OCI-LY1 (cell line): ENCODE data around the gene TMEM222.

ENCODE experiments used
- H2AFZ ChIP-seq: fragments of 200-600 bp; sonication (generic), shearing (Covaris generic); 2 replicates; pipeline ENCODE4 v1.6.0; 2014; ENCODE audit warnings: antibody characterized with exemption, mild to moderate bottlenecking, low read length
- H3F3A ChIP-seq: fragments of 200-600 bp; sonication (generic), shearing (Covaris generic); 2 replicates; pipeline ENCODE4 v1.6.0; 2014; ENCODE audit warnings: mild to moderate bottlenecking, antibody characterized with exemption, low read length, moderate library complexity; ENCODE audit not compliant: insufficient read depth
- H3K27ac ChIP-seq: fragments of 200-600 bp; sonication (generic); 2 replicates; pipeline ENCODE4 v1.5.1; 2014; ENCODE audit warnings: low read length, mixed run types, mild to moderate bottlenecking, low read depth; ENCODE audit not compliant: poor library complexity, severe bottlenecking
- H3K27me3 ChIP-seq: fragments of 200-600 bp; sonication (generic); 2 replicates; pipeline ENCODE4 v1.6.0; 2014; ENCODE audit warnings: antibody characterized with exemption, mild to moderate bottlenecking, low read length, moderate library complexity; ENCODE audit not compliant: insufficient read depth
- H3K36me3 ChIP-seq: fragments of 200-600 bp; sonication (generic); 2 replicates; pipeline ENCODE4 v1.6.1; 2014; ENCODE audit warnings: mild to moderate bottlenecking, antibody characterized with exemption, low read length, moderate library complexity, mixed read lengths; ENCODE audit not compliant: insufficient read depth
- H3K4me1 ChIP-seq: fragments of 200-600 bp; sonication (generic); 2 replicates; pipeline ENCODE4 v1.5.1; 2014; ENCODE audit warnings: mild to moderate bottlenecking, low read length, moderate library complexity; ENCODE audit not compliant: insufficient read depth, severe bottlenecking
- H3K4me2 ChIP-seq: fragments of 200-600 bp; sonication (generic), shearing (Covaris generic); 2 replicates; pipeline ENCODE4 v1.6.1; 2014; ENCODE audit warnings: low read length
- H3K4me3 ChIP-seq: fragments of 200-600 bp; sonication (generic); 2 replicates; pipeline ENCODE4 v1.5.1; 2014; ENCODE audit warnings: low read length, low read depth, mild to moderate bottlenecking, mixed read lengths; ENCODE audit not compliant: poor library complexity, severe bottlenecking
- H3K79me2 ChIP-seq: fragments of 200-600 bp; shearing (Covaris generic); 2 replicates; pipeline ENCODE4 v1.6.1; 2016; ENCODE audit warnings: mixed run types, low read length, mixed read lengths; ENCODE audit not compliant: insufficient read depth
- H3K9ac ChIP-seq: fragments of 200-600 bp; sonication (generic), shearing (Covaris generic); 2 replicates; pipeline ENCODE4 v1.6.1; 2014; ENCODE audit warnings: mild to moderate bottlenecking, low read length, mixed read lengths
- H3K9me2 ChIP-seq: fragments of 200-600 bp; sonication (generic), shearing (Covaris generic); 2 replicates; pipeline ENCODE4 v1.6.1; 2014; ENCODE audit warnings: low read depth, mild to moderate bottlenecking, low read length, mixed read lengths
- H3K9me3 ChIP-seq: fragments of 200-600 bp; shearing (Covaris generic); 2 replicates; pipeline ENCODE4 v1.6.1; 2014; ENCODE audit warnings: low read length, mixed read lengths
- H4K20me1 ChIP-seq: fragments of 200-600 bp; sonication (generic), shearing (Covaris generic); 2 replicates; pipeline ENCODE4 v1.6.0; 2016; ENCODE audit warnings: mild to moderate bottlenecking, low read length; ENCODE audit not compliant: insufficient read depth
- EZH2 ChIP-seq: fragments of 200-600 bp; sonication (generic), shearing (Covaris generic); IDR thresholded peaks from 2 replicates; pipeline ENCODE4 v1.8.0; 2017; ENCODE audit warnings: borderline replicate concordance, mixed run types, mild to moderate bottlenecking, antibody characterized with exemption, low read length, moderate library complexity, mixed read lengths
- TF ChIP-seq, protein P1 (sequence below): fragments of 200-600 bp; sonication (generic), shearing (Covaris generic); IDR thresholded peaks from 2 replicates; pipeline ENCODE4 v1.5.1; 2017; ENCODE audit warnings: mild to moderate bottlenecking, antibody characterized with exemption, low read length, moderate library complexity, mixed read lengths

The TMEM222 gene

DNA sequence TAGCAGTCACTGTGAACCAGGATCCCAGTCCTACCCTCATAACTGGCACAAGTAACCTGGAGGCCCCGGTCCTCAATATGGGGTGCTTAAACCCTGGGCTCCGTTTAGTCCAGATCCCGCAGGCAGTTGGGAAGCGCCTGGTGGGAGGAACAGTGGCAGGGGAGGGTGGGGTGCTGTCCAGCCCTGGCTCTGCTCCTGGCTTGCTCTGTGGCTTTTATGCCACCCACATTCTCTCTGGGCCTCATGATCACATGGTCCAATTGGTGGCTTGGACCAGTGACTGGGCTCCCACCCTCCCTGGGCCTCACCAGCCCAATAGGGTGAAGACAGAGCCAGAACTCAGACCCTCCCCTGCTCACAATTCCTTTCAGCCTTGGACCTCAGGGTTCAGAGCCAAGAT is 58.3 kb downstream of the TMEM222 start:
- no peak overlapping the region for H2AFZ ChIP-seq

DNA sequence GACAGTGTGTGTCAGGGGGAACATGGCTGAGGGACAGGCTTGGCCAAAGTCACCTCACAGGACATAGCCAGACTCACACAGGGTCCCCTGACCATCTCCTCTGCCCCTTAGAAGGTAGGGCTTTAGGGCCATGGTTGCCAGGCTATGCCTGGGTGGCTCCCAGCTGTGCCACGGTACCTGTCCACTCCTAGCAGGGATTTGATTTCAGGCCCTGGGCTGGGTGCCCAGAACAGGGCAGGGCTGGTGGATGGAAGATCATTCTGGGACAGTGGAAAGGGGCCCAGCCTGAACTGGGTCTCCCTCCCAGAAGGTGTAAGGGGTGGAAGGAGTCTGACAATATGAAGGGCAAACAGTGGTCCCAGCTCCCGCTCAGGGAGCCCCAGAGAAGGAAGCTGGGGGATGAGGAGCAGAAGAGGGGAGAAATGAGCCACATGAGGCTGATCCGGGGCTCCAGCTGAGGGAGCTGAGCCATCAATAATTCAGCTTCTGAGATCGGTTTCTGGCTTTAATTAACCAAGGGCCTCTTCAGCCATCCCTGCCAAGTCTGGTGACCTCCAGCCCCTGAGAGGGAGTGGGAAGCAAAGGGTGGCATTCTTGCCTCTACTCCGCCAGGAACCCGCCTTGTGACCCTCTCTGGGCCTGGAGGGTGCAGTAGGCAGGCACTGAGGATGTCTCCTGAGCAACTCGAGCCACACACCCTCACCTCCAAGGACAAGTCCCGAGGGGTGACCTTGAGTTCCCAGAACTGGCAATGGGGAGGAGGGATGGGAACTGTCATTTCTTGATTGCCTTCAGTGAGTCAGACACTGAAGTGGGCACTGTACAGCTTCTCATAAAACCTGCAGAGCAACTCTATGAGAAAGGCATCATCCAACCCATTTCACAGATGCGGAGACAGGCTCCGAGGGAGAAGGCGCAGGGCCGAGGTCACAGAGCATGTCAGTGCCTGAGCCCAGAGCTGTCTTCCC is 59.1 kb downstream of the TMEM222 start:
- Histone ChIP-seq H3K4me2 (no peak overlapping the region), H3K79me2 (no peaks in the 10 kb centered on the region)

More for the DNA sequence above, 58.3 kb downstream of the TMEM222 start:
- Histone ChIP-seq H4K20me1 (no peaks in the 10 kb centered on the region), H3K27me3 (peaks cover 8% of the 10 kb centered on the region; the same call in 1 of the 2 replicates), H3K4me2 (no peak overlapping the region), H3K9ac (no peak overlapping the region), H3K4me1 (no peaks in the 10 kb centered on the region), H3K4me3 (no peak overlapping the region), H3K79me2 (no peaks in the 10 kb centered on the region), H3K27ac (no peak overlapping the region), H3K9me2 (no peaks in the 10 kb centered on the region), H3F3A (no peaks in the 10 kb centered on the region), H3K36me3 (no peaks in the 10 kb centered on the region), H3K9me3 (no peaks in the 10 kb centered on the region)
- TF ChIP-seq EZH2, result no peak
- TF ChIP-seq, protein P1, sequence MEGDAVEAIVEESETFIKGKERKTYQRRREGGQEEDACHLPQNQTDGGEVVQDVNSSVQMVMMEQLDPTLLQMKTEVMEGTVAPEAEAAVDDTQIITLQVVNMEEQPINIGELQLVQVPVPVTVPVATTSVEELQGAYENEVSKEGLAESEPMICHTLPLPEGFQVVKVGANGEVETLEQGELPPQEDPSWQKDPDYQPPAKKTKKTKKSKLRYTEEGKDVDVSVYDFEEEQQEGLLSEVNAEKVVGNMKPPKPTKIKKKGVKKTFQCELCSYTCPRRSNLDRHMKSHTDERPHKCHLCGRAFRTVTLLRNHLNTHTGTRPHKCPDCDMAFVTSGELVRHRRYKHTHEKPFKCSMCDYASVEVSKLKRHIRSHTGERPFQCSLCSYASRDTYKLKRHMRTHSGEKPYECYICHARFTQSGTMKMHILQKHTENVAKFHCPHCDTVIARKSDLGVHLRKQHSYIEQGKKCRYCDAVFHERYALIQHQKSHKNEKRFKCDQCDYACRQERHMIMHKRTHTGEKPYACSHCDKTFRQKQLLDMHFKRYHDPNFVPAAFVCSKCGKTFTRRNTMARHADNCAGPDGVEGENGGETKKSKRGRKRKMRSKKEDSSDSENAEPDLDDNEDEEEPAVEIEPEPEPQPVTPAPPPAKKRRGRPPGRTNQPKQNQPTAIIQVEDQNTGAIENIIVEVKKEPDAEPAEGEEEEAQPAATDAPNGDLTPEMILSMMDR, result no peak

DNA sequence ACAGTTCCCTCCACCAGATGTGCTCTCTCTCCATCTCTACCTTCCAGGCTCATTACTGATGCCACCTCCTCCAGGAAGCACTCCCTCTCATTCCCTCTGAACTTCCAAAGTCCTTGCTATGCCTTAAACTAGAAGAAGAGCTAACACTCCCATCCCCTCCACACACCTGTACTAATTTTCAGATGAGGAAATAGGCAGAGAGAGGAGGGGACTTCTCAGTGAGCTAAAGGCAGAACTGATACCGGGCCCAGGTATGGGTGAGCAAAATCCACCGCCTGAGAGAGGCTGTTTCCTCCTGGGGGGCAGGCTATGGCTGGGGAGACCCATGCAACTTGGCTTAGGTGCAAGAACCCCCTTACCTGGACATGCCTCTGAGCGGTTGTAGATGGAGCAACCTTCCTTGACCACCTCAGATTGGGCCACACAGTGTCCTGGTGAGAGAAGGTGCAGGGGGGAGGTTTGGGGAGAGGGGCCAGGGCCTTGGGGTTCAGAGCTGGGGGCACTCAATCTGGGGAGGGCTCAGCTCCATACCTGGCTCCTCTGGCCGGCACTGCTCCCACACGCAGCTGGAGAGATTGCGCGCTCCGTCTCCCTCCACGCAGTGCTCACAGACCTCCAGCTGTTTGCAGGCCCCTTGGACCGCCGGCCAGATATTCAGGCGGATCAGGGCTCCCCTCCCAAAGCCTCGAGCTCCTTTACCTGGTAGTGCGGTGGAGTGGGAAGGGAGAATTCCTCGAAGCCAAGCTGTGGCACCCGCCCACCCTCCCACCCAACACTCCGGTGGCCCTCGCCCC is 60.2 kb downstream of the TMEM222 start:
- Histone ChIP-seq H3K27ac (no peak overlapping the region), H4K20me1 (no peaks in the 10 kb centered on the region), H2AFZ (no peak overlapping the region), H3K27me3 (peaks cover 4% of the 10 kb centered on the region; the same call in 1 of the 2 replicates), H3K79me2 (no peaks in the 10 kb centered on the region), H3K4me3 (no peak overlapping the region), H3K9ac (no peak overlapping the region), H3K4me2 (no peak overlapping the region), H3F3A (no peaks in the 10 kb centered on the region), H3K9me2 (no peaks in the 10 kb centered on the region), H3K36me3 (no peaks in the 10 kb centered on the region), H3K9me3 (no peaks in the 10 kb centered on the region), H3K4me1 (no peaks in the 10 kb centered on the region)
- TF ChIP-seq EZH2, result no peak
- TF ChIP-seq, protein P1, result no peak

More for the DNA sequence above, 59.1 kb downstream of the TMEM222 start:
- Histone ChIP-seq H3F3A (no peaks in the 10 kb centered on the region), H3K9me3 (no peaks in the 10 kb centered on the region), H3K9ac (no peak overlapping the region), H3K36me3 (no peaks in the 10 kb centered on the region), H3K27me3 (peaks cover 4% of the 10 kb centered on the region; the same call in 1 of the 2 replicates), H3K9me2 (no peaks in the 10 kb centered on the region), H3K4me1 (no peaks in the 10 kb centered on the region), H2AFZ (no peak overlapping the region), H4K20me1 (no peaks in the 10 kb centered on the region), H3K4me3 (no peak overlapping the region), H3K27ac (no peak overlapping the region)
- TF ChIP-seq EZH2, result no peak
- TF ChIP-seq, protein P1, result no peak
